Mammary epithelial cell (primary cell): ENCODE data around the gene ZC3H4.

Experiments used
- EZH2 ChIP-seq: IDR thresholded peaks from 2 replicates; pipeline ENCODE4 v1.6.1; 2012; ENCODE audit warnings: low read length, inconsistent platforms, borderline replicate concordance
- TF ChIP-seq, protein P1 (sequence below), 2 donors: IDR thresholded peaks in 1 of 2; conservative IDR thresholded peaks in 1 of 2; 2 replicates each; pipeline ENCODE4 v1.5.1; 2011 to 2012; ENCODE audit warnings: inconsistent platforms in 2 of 2, low read length in 2 of 2, mild to moderate bottlenecking in 2 of 2, control low read depth in 1 of 2, low read depth in 1 of 2; ENCODE audit not compliant: insufficient read depth in 1 of 2; ENCODE audit errors: extremely low read depth in 1 of 2

DNA sequence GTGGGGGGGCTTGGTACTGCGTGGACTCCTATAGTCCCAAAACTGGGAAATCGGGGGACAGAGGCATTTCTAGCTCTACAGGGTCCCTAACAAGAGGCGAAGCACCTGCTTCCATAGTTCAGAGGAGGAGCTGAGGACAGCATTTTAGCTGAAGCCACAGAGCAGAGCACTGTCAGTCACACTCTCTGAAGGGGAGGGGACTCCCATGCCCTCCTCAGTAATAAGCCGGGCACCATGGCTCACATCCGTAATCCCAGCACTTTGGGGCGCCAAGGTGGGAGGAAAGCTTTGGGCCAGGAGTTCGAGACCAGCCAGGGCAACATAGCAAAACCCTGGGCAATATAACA is 90.2 kb downstream of the ZC3H4 start:
- TF ChIP-seq, protein P1, sequence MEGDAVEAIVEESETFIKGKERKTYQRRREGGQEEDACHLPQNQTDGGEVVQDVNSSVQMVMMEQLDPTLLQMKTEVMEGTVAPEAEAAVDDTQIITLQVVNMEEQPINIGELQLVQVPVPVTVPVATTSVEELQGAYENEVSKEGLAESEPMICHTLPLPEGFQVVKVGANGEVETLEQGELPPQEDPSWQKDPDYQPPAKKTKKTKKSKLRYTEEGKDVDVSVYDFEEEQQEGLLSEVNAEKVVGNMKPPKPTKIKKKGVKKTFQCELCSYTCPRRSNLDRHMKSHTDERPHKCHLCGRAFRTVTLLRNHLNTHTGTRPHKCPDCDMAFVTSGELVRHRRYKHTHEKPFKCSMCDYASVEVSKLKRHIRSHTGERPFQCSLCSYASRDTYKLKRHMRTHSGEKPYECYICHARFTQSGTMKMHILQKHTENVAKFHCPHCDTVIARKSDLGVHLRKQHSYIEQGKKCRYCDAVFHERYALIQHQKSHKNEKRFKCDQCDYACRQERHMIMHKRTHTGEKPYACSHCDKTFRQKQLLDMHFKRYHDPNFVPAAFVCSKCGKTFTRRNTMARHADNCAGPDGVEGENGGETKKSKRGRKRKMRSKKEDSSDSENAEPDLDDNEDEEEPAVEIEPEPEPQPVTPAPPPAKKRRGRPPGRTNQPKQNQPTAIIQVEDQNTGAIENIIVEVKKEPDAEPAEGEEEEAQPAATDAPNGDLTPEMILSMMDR (conservative IDR thresholded peaks at IDR 0.05 in 1 of 2, IDR thresholded peaks at IDR 0.05 in 1 of 2; ENCODE audit: extremely low read depth in 1 of 2, insufficient read depth in 1 of 2, low read depth in 1 of 2, low read length in 2 of 2): no peak
- no peak for TF ChIP-seq EZH2
